ENCODE data around the gene SART3. TPM values are rescaled to one million over a fixed set of nuclear protein-coding genes. Genes with fewer than 3 reads are reported as not detected.

The SART3 gene
- total and polyA plus RNA-seq, 7 experiments from 2014 or later = 34.3 to 99.3 (median 85.2) TPM

- no peaks in the 10 kb centered on the region for H3K9me3 Mint-ChIP-seq
- H3K4me1 Mint-ChIP-seq = peaks cover 17 to 40% (median 22%) of the 10 kb centered on the region in 7 donors
- ATAC-seq (no peak), DNase-seq (no peak)
- Histone ChIP-seq H3K36me3 (ENCODE audit: control insufficient read depth in 2 of 3, insufficient read depth in 3 of 3, low read length in 3 of 3) (peaks cover 0 to 43% (median 6%) of the 10 kb centered on the region in 3 experiments), H3K4me1 (ENCODE audit: control insufficient read depth in 2 of 2, insufficient read depth in 2 of 2, low read length in 2 of 2) (peaks cover 8% of the 10 kb centered on the region in 2 donors), H3K27ac (ENCODE audit: low read depth, low read length) (peak overlapping the region; percentile 78), H3K4me3 (ENCODE audit: low read length) (peak overlapping the region; percentile 81), H3K9me3 (ENCODE audit: control insufficient read depth in 2 of 3, low read length in 3 of 3) (no peaks in the 10 kb centered on the region), H3K27me3 (ENCODE audit: control insufficient read depth in 2 of 2, insufficient read depth in 2 of 2, low read length in 2 of 2) (no peaks in the 10 kb centered on the region)
- H3K27ac Mint-ChIP-seq = peak overlapping the region; percentile 89 to 95 (median 94)
- H3K27me3 Mint-ChIP-seq = peaks cover 0 to 2% (median 0%) of the 10 kb centered on the region in 5 donors
- POLR2A ChIA-PET = interaction anchor here (1.7 to 2.1 kb wide), 2 partner anchors 45 to 342 kb away, joined by 9 to 11 read pairs; partner anchors contain the start of genes ISCU, SART3 and SSH1
- H3K4me3 Mint-ChIP-seq = peak overlapping the region; percentile 91 to 97 (median 94)
- H3K36me3 Mint-ChIP-seq = peaks cover 0 to 15% (median 0%) of the 10 kb centered on the region in 5 donors
- CTCF ChIA-PET = no interaction called here
- intact Hi-C loops (cut with micrococcal nuclease) = loop anchor here (1.0 to 10.0 kb wide), 24 partner anchors 45 to 1561 kb away; partner anchors contain the start of genes MMAB (in 2 of the 2), MVK (in 2 of the 2), PWP1 (in 2 of the 2) and SART3 (in 2 of the 2)
Observed at GRCh38 chr12:108515916-108516315, 45.1 kb downstream of the SART3 start.

DNA sequence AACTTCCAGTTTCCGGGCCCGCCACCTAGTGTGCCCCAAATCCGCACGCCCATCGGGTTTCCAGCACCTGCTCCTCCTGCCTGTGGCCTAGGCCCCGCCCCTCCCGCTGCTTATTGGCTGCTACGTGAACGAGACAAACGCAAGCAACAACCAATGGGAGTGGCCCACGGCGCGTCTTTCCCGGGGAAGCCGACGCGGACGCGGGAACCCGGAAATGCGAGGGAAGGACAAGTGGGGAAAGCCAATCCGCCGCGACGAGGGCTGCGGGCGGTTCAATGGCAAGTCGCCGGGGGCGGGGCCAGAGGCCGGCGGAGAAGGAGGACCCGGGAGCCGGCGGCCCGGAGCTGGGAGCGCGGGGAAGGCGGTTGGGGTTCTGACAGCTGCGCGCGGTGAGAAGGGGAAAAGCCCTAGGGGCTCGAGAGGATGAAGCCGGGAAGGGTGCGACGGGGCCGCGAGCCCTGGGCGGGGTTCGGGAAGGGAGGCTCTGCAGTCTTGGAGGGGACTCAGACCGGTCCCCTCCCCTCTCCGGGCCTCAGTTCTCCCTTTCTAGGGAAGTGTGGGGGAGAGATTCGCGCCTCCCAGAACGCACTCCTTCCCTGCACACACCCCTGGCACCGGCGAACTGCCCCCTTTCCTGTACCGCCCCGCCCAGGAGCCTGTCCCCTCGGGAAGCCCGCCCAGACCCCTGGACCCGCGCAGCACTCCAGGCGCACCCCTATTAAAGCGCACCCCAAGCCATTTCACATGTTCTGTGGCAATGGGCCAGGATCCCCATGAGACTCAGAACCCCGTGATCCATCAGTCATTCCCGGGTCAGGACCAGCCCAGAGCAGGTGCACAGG lies 45.8 kb downstream of the SART3 start, which contains the start of gene FICD:
Gene FICD, plus strand, starts transcription at position 305 of the 842 bp plus-strand sequence. CDS start 1,696 bp downstream, outside the sequence.
- peak within 1 kb of the TSS; percentile 81 for H3K4me3 ChIP-seq (ENCODE audit: low read length)
- ChIA-PET POLR2A (interaction anchor here (0.7 to 2.1 kb wide), 3 partner anchors 46 to 342 kb away, joined by 3 to 11 read pairs (median 9); partner anchors contain the start of genes ISCU, SART3 and SSH1), CTCF (interaction anchor here (0.7 kb wide), 1 partner anchor 520 kb away, joined by 5 read pairs; no protein-coding TSS in a partner anchor)
- H3K36me3 ChIP-seq (ENCODE audit: control insufficient read depth in 2 of 3, insufficient read depth in 3 of 3, low read length in 3 of 3) = peaks cover 0 to 36% (median 5%) of the 10 kb centered on the region in 3 experiments
- H3K27me3 ChIP-seq (ENCODE audit: control insufficient read depth in 2 of 2, insufficient read depth in 2 of 2, low read length in 2 of 2) = no peaks in the 10 kb centered on the region
- H3K36me3 Mint-ChIP-seq = peaks cover 0 to 10% (median 0%) of the 10 kb centered on the region in 5 donors
- H3K4me1 ChIP-seq (ENCODE audit: control insufficient read depth in 2 of 2, insufficient read depth in 2 of 2, low read length in 2 of 2) = peaks cover 8% of the 10 kb centered on the region in 2 donors
- peak within 1 kb of the TSS; percentile 78 for H3K27ac ChIP-seq (ENCODE audit: low read depth, low read length)
- peak; percentile 93 to 99 (median 98) for DNase-seq
- peaks cover 17 to 40% (median 22%) of the 10 kb centered on the region in 7 donors for H3K4me1 Mint-ChIP-seq
- H3K4me3 Mint-ChIP-seq = peak within 1 kb of the TSS; percentile 91 to 97 (median 94)
- no peaks in the 10 kb centered on the region for H3K9me3 ChIP-seq (ENCODE audit: control insufficient read depth in 2 of 3, low read length in 3 of 3)
- peak within 1 kb of the TSS; percentile 89 to 95 (median 94) for H3K27ac Mint-ChIP-seq
- intact Hi-C loops (cut with micrococcal nuclease) = loop anchor here (1.0 to 10.0 kb wide), 25 partner anchors 46 to 1560 kb away; partner anchors contain the start of genes MMAB (in 2 of the 2), MVK (in 2 of the 2), PRDM4 (in 2 of the 2) and PWP1 (in 2 of the 2)
- H3K9me3 Mint-ChIP-seq = no peaks in the 10 kb centered on the region
- ATAC-seq = peak; percentile 96
- H3K27me3 Mint-ChIP-seq = peaks cover 0 to 2% (median 0%) of the 10 kb centered on the region in 5 donors

GRCh38 chr12:108514468-108514972 lies 46.5 kb downstream of the SART3 start:
- ChIA-PET CTCF (interaction anchor here (0.6 to 0.7 kb wide), 2 partner anchors 13 to 521 kb away, joined by 3 to 5 read pairs; no protein-coding TSS in a partner anchor), POLR2A (interaction anchor here (0.8 kb wide), 1 partner anchor 54 kb away, joined by 3 read pairs; no protein-coding TSS in a partner anchor)
- H3K27me3 ChIP-seq (ENCODE audit: control insufficient read depth in 2 of 2, insufficient read depth in 2 of 2, low read length in 2 of 2) = no peaks in the 10 kb centered on the region
- no peaks in the 10 kb centered on the region for H3K9me3 ChIP-seq (ENCODE audit: control insufficient read depth in 2 of 3, low read length in 3 of 3)
- H3K27me3 Mint-ChIP-seq = peaks cover 0 to 2% (median 0%) of the 10 kb centered on the region in 5 donors
- peaks cover 17 to 40% (median 22%) of the 10 kb centered on the region in 7 donors for H3K4me1 Mint-ChIP-seq
- H3K27ac Mint-ChIP-seq = peak overlapping the region; percentile 89 to 95 (median 94)
- peaks cover 8% of the 10 kb centered on the region in 2 donors for H3K4me1 ChIP-seq (ENCODE audit: control insufficient read depth in 2 of 2, insufficient read depth in 2 of 2, low read length in 2 of 2)
- H3K27ac ChIP-seq (ENCODE audit: low read depth, low read length) = peak overlapping the region; percentile 64
- H3K4me3 Mint-ChIP-seq = peak overlapping the region; percentile 91 to 97 (median 94)
- H3K9me3 Mint-ChIP-seq = no peaks in the 10 kb centered on the region
- H3K4me3 ChIP-seq (ENCODE audit: low read length) = peak overlapping the region; percentile 81
- peaks cover 0 to 29% (median 5%) of the 10 kb centered on the region in 3 experiments for H3K36me3 ChIP-seq (ENCODE audit: control insufficient read depth in 2 of 3, insufficient read depth in 3 of 3, low read length in 3 of 3)
- ATAC-seq (peak; percentile 25), DNase-seq (no peak)
- intact Hi-C loops (cut with micrococcal nuclease) = loop anchor here (2.0 to 10.0 kb wide), 10 partner anchors 104 to 1530 kb away; partner anchors contain the start of genes MMAB (in 2 of the 2), MVK (in 2 of the 2), CORO1C (in 1 of the 2) and MTERF2 (in 1 of the 2)
- H3K36me3 Mint-ChIP-seq = peaks cover 0 to 5% (median 0%) of the 10 kb centered on the region in 5 donors

- ChIA-PET CTCF (interaction anchor here (0.7 to 1.8 kb wide), 9 partner anchors 24 to 836 kb away, joined by 3 to 5 read pairs (median 4); partner anchors contain the start of gene SART3), POLR2A (no interaction called here)
- Mint-ChIP-seq H3K36me3 (no peaks in the 10 kb centered on the region), H3K27ac (peak overlapping the region in 4 of 9 donors; percentile 21 to 90 (median 78)), H3K4me1 (peaks cover 14 to 30% (median 22%) of the 10 kb centered on the region in 7 donors), H3K27me3 (peaks cover 0 to 2% (median 0%) of the 10 kb centered on the region in 5 donors), H3K9me3 (no peaks in the 10 kb centered on the region), H3K4me3 (peak overlapping the region; percentile 15 to 75 (median 60))
- H3K4me1 ChIP-seq (ENCODE audit: control insufficient read depth in 2 of 2, insufficient read depth in 2 of 2, low read length in 2 of 2) = peaks cover 8% of the 10 kb centered on the region in 2 donors
- no peak overlapping the region for H3K4me3 ChIP-seq (ENCODE audit: low read length)
- H3K27me3 ChIP-seq (ENCODE audit: control insufficient read depth in 2 of 2, insufficient read depth in 2 of 2, low read length in 2 of 2) = no peaks in the 10 kb centered on the region
- peaks cover 0 to 5% (median 0%) of the 10 kb centered on the region in 3 experiments for H3K36me3 ChIP-seq (ENCODE audit: control insufficient read depth in 2 of 3, insufficient read depth in 3 of 3, low read length in 3 of 3)
- H3K27ac ChIP-seq (ENCODE audit: low read depth, low read length) = no peak overlapping the region
- no peaks in the 10 kb centered on the region for H3K9me3 ChIP-seq (ENCODE audit: control insufficient read depth in 2 of 3, low read length in 3 of 3)
- intact Hi-C loops (cut with micrococcal nuclease) = loop anchor here (1.0 to 10.0 kb wide), 7 partner anchors 106 to 1527 kb away; partner anchors contain the start of genes MMAB (in 1 of the 2), MTERF2 (in 1 of the 2), MVK (in 1 of the 2) and PRDM4 (in 1 of the 2)
- DNase-seq = peak; percentile 44 to 81 (median 71)
- ATAC-seq = peak; percentile 30
Observed at GRCh38 chr12:108511633-108512540, 49.1 kb downstream of the SART3 start.

DNA sequence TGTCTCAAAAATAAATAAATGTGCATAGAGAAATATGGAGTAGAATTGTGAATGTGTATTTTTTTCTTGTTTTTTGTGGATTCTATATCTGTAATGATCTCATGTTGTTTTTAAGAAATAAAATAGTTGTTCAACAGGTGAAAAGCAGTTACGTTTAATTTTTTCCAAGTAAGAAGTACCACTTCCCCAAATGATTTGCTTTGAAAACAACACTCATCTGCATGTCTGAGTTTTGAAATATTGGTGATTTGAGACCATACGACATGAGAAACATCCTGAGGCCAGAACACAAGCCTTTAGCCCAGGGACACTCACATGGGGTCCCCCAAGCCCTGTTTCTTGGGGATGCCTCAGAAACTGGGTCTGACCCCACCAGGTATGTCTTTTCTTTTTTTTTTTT lies 50.1 kb downstream of the SART3 start:
- Mint-ChIP-seq H3K9me3 (peaks cover 0 to under 1% (median 0%) of the 10 kb centered on the region in 11 donors), H3K4me1 (peaks cover 11 to 20% (median 13%) of the 10 kb centered on the region in 7 donors), H3K4me3 (no peak overlapping the region), H3K27me3 (peaks cover 0 to 4% (median 0%) of the 10 kb centered on the region in 5 donors), H3K36me3 (no peaks in the 10 kb centered on the region), H3K27ac (no peak overlapping the region)
- Histone ChIP-seq H3K27me3 (ENCODE audit: control insufficient read depth in 2 of 2, insufficient read depth in 2 of 2, low read length in 2 of 2) (no peaks in the 10 kb centered on the region), H3K36me3 (ENCODE audit: control insufficient read depth in 2 of 3, insufficient read depth in 3 of 3, low read length in 3 of 3) (peaks cover 0 to 4% (median 0%) of the 10 kb centered on the region in 3 experiments), H3K4me1 (ENCODE audit: control insufficient read depth in 2 of 2, insufficient read depth in 2 of 2, low read length in 2 of 2) (peaks cover 2 to 3% of the 10 kb centered on the region in 2 donors), H3K9me3 (ENCODE audit: control insufficient read depth in 2 of 3, low read length in 3 of 3) (no peaks in the 10 kb centered on the region), H3K4me3 (ENCODE audit: low read length) (no peak overlapping the region), H3K27ac (ENCODE audit: low read depth, low read length) (no peak overlapping the region)
- intact Hi-C loops (cut with micrococcal nuclease) = loop anchor here (5.0 to 10.0 kb wide), 4 partner anchors 749 to 1526 kb away; partner anchors contain the start of genes MMAB (in 1 of the 2), MTERF2 (in 1 of the 2), MVK (in 1 of the 2) and PRDM4 (in 1 of the 2)
- POLR2A ChIA-PET = no interaction called here
- ATAC-seq (no peak), DNase-seq (no peak)
- CTCF ChIA-PET = interaction anchor here (0.7 to 1.8 kb wide), 2 partner anchors 49 to 51 kb away, joined by 3 to 4 read pairs; partner anchors contain the start of gene SART3
